ENCODE measurements around the gene MED26.
A peak's percentile ranks its signal among the peaks of the same experiment; 100 is the strongest.
"Not testable (repeated sequence)": the region's sequence is repeated elsewhere in the genome, so short reads cannot be mapped to it uniquely, and the experiment has no call there.

The MED26 gene

DNA sequence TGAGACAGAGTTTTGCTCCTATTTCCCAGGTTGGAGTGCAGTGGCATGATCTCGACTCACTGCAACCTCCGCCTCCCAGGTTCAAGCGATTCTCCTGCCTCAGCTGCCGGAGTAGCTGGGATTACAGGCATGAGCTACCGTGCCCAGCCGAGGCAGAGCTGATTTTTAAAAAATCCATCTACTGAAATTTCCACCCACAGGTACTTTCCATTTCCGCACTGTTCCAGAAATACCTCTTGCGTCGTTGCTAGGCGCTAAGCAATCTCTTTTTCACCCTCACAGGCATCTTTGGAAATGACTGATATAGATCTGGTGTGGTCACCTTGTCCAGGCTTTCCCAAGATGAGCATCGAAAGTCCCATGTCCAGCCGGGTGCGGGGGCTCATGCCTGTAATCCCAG, 42.3 kb upstream of the MED26 start:
- H3K4me3 ChIP-seq (ENCODE audit: control insufficient read depth, low read depth, low read length) = no peak overlapping the region
- DNase-seq (ENCODE audit: low read depth) = no peak
- no peak for TF ChIP-seq CTCF (conservative IDR thresholded peaks at IDR 0.05; ENCODE audit: control insufficient read depth, insufficient read depth, low read depth, low read length)

DNA sequence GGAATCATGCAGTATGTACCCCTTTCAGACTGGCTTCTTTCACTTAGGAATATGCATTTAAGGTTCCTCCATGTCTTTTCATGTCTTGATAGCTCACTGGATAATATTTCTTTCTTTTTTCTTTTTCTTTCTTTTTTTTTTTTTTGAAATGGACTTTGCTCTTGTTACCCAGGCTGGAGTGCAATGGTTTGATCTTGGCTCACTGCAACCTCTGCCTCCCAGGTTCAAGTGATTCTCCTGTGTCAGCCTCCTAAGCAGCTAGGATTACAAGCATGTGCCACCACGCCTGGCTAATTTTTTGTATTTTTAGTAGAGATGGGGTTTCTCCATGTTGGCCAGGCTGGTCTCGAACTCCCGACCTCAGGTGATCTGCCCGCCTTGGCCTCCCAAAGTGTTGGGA, 40.7 kb upstream of the MED26 start:
- H3K4me3 ChIP-seq (ENCODE audit: control insufficient read depth, low read depth, low read length); DNase-seq (ENCODE audit: low read depth): not testable (repeated sequence)

- H3K4me3 ChIP-seq (ENCODE audit: control insufficient read depth, low read depth, low read length) = no peak overlapping the region
- no peak for TF ChIP-seq CTCF (conservative IDR thresholded peaks at IDR 0.05; ENCODE audit: control insufficient read depth, insufficient read depth, low read depth, low read length)
- DNase-seq (ENCODE audit: low read depth) = no peak
Observed at GRCh38 chr19:16668176-16668575, 40.2 kb upstream of the MED26 start.

DNA sequence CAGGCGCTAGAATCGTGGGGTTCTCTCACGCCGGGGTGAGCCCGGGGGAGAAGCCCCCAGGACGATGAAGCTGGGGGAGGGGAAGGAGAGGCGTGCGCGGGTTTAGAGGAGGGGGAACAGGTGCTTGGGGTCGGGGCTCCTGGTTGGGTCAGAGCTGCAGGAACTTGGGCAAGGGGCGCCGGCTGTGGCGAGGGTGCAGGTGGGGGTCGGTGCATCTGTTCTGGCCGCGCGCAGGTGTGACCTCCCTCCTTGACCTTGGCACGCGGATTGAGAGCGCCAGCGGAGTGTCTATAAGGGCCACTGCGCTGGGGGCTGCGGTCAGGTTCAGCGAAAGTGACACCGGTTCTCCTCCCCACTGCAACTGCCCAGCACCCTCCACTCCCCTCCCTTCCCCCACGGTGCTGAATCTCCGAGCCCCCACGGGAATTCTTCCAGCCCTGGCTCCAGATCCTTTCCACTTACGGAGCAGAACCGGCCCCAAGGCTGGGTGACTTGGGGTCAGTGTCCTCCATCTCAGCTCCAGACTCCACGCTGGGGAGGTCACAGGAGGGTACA, 33.6 kb upstream of the MED26 start:
- no peak for TF ChIP-seq CTCF (conservative IDR thresholded peaks at IDR 0.05; ENCODE audit: control insufficient read depth, insufficient read depth, low read depth, low read length)
- DNase-seq (ENCODE audit: low read depth) = no peak
- H3K4me3 ChIP-seq (ENCODE audit: control insufficient read depth, low read depth, low read length) = peak overlapping the region; percentile 32

GRCh38 chr19:16660763-16661479, 32.9 kb upstream of the MED26 start, which contains the start of gene TMEM38A:
TSS of gene TMEM38A (plus strand) at chr19:16661139. CDS start at chr19:16661218, 79 bp downstream.
- no peak for TF ChIP-seq CTCF (conservative IDR thresholded peaks at IDR 0.05; ENCODE audit: control insufficient read depth, insufficient read depth, low read depth, low read length)
- no peak for DNase-seq (ENCODE audit: low read depth)
- H3K4me3 ChIP-seq (ENCODE audit: control insufficient read depth, low read depth, low read length) = peak within 1 kb of the TSS; percentile 75

GRCh38 chr19:16659832-16660708, 32.1 kb upstream of the MED26 start, which contains the start of gene SMIM7:
TSS of gene SMIM7 (minus strand) at chr19:16660144. CDS start at chr19:16660110, 34 bp downstream.
- TF ChIP-seq CTCF (conservative IDR thresholded peaks at IDR 0.05; ENCODE audit: control insufficient read depth, insufficient read depth, low read depth, low read length) = no peak
- H3K4me3 ChIP-seq (ENCODE audit: control insufficient read depth, low read depth, low read length) = peak within 1 kb of the TSS; percentile 75

DNA sequence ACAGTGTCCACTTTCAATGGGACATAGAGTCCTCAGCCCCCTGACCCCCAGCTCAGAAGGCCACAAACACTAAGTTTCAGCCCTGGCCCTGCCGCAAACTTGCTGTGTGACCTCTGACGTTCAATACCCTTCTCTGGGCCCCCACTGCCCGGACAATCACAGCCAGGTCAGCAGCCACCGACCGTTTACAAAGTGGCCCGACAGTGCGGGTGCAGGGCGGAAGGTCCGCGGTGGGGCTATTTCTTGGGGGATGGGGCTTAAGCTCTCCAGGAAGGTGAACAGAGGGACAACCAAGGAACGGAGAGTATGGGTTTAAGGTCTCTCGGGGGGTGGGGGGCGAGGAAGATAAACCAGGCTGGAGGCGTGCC, 31.4 kb upstream of the MED26 start:
- DNase-seq (ENCODE audit: low read depth) = no peak
- TF ChIP-seq CTCF (conservative IDR thresholded peaks at IDR 0.05; ENCODE audit: control insufficient read depth, insufficient read depth, low read depth, low read length) = no peak

More at GRCh38 chr19:16659832-16660708, 32.1 kb upstream of the MED26 start, which contains the start of gene SMIM7:
- peak; percentile 98 for DNase-seq (ENCODE audit: low read depth)

More for the DNA sequence above, 31.4 kb upstream of the MED26 start:
- peak overlapping the region; percentile 75 for H3K4me3 ChIP-seq (ENCODE audit: control insufficient read depth, low read depth, low read length)
